GM19239 (cell line): ENCODE measurements around the gene ATOH8.

Experiments used
- DNase-seq: peaks from one replicate; pipeline ENCODE4 v3.0.0; 2011; ENCODE audit warnings: low spot score; ENCODE audit not compliant: insufficient read length
- FAIRE-seq: peaks from 2 replicates; lab custom pipeline; 2011; peaks lifted over from hg19 to GRCh38; lab: Jason Lieb, UNC

Gene ATOH8

GRCh38 chr2:85767803-85768665 lies 14.2 kb downstream of the ATOH8 start:
- FAIRE-seq: no peak
- no peak for DNase-seq

- DNase-seq (no peak), FAIRE-seq (no peak)
Measured at GRCh38 chr2:85768713-85769112, 14.9 kb downstream of the ATOH8 start.

GRCh38 chr2:85769236-85769982 lies 15.6 kb downstream of the ATOH8 start:
- DNase-seq: peak; percentile 52
- no peak for FAIRE-seq

GRCh38 chr2:85769983-85770362 lies 16.2 kb downstream of the ATOH8 start:
- FAIRE-seq: no peak
- no peak for DNase-seq

- no peak for DNase-seq
Measured at GRCh38 chr2:85770369-85770768, 16.6 kb downstream of the ATOH8 start.

GRCh38 chr2:85770786-85771409 lies 17.1 kb downstream of the ATOH8 start:
- FAIRE-seq: no peak
- no peak for DNase-seq

More at GRCh38 chr2:85770369-85770768, 16.6 kb downstream of the ATOH8 start:
- FAIRE-seq: no peak

- FAIRE-seq: no peak
- no peak for DNase-seq
Measured at GRCh38 chr2:85771486-85771885, 17.7 kb downstream of the ATOH8 start.

GRCh38 chr2:85772019-85772745 lies 18.4 kb downstream of the ATOH8 start:
- DNase-seq: no peak

GRCh38 chr2:85772841-85773491 lies 19.2 kb downstream of the ATOH8 start:
- FAIRE-seq: no peak
- DNase-seq: no peak

More at GRCh38 chr2:85772019-85772745, 18.4 kb downstream of the ATOH8 start:
- FAIRE-seq: no peak

GRCh38 chr2:85773692-85774091 lies 19.9 kb downstream of the ATOH8 start:
- FAIRE-seq: no peak
- DNase-seq: no peak

- DNase-seq (no peak), FAIRE-seq (no peak)
Measured at GRCh38 chr2:85774126-85774978, 20.6 kb downstream of the ATOH8 start.

GRCh38 chr2:85775406-85776381 lies 21.9 kb downstream of the ATOH8 start:
- FAIRE-seq (no peak), DNase-seq (no peak)

- FAIRE-seq (no peak), DNase-seq (no peak)
Measured at GRCh38 chr2:85776672-85777071, 22.9 kb downstream of the ATOH8 start.

GRCh38 chr2:85777441-85777861 lies 23.7 kb downstream of the ATOH8 start:
- DNase-seq (no peak), FAIRE-seq (no peak)

- no peak for FAIRE-seq
- no peak for DNase-seq
Measured at GRCh38 chr2:85778646-85779379, 25.0 kb downstream of the ATOH8 start.

- no peak for FAIRE-seq
- DNase-seq: no peak
Measured at GRCh38 chr2:85779641-85780315, 26.0 kb downstream of the ATOH8 start.
